COLO829 (cell line): ENCODE data around the gene OSBPL5.

Source experiments
- DNase-seq: peaks from one replicate; pipeline ENCODE4 v3.0.0; 2012; ENCODE audit warnings: low spot score

OSBPL5 gene

GRCh38 chr11:3050386-3051195, 114.5 kb downstream of the OSBPL5 start:
- DNase-seq, result no peak

- DNase-seq, result peak; percentile 95
Observed at GRCh38 chr11:3049430-3050243, 115.5 kb downstream of the OSBPL5 start.

- DNase-seq, result no peak
Observed at GRCh38 chr11:3047637-3048036, 117.5 kb downstream of the OSBPL5 start.

- DNase-seq, result no peak
Observed at GRCh38 chr11:3046641-3047040, 118.5 kb downstream of the OSBPL5 start.

- no peak for DNase-seq
Observed at GRCh38 chr11:3046190-3046589, 118.9 kb downstream of the OSBPL5 start.

GRCh38 chr11:3044915-3045314, 120.2 kb downstream of the OSBPL5 start:
- DNase-seq, result no peak

GRCh38 chr11:3044004-3044403, 121.1 kb downstream of the OSBPL5 start:
- DNase-seq, result no peak

- no peak for DNase-seq
Observed at GRCh38 chr11:3043315-3043871, 121.7 kb downstream of the OSBPL5 start.

GRCh38 chr11:3042496-3043314, 122.4 kb downstream of the OSBPL5 start:
- DNase-seq, result no peak

- no peak for DNase-seq
Observed at GRCh38 chr11:3041699-3042441, 123.2 kb downstream of the OSBPL5 start.

GRCh38 chr11:3040881-3041280, 124.2 kb downstream of the OSBPL5 start:
- no peak for DNase-seq

GRCh38 chr11:3037945-3038271, 127.2 kb downstream of the OSBPL5 start:
- DNase-seq, result no peak
